DLD1 (cell line): ENCODE results near the gene CDK5RAP1.

Experiments used
- in situ Hi-C: cut with HindIII; loops from 2 replicates; pipeline ENCODE4 v1.10.0; 2017; ENCODE audit warnings: low sequenced_read_pairs

Gene CDK5RAP1

GRCh38 chr20:33337531-33338165 is 63.7 kb downstream of the CDK5RAP1 start:
- in situ Hi-C loops = no loop called here

- in situ Hi-C loops = no loop called here
These were observed 64.2 kb downstream of the CDK5RAP1 start for GRCh38 chr20:33337119-33337518.

- in situ Hi-C loops = no loop called here
These were observed 64.9 kb downstream of the CDK5RAP1 start for GRCh38 chr20:33336375-33336774.

- in situ Hi-C loops = no loop called here
These were observed 67.2 kb downstream of the CDK5RAP1 start for GRCh38 chr20:33334111-33334510.

- in situ Hi-C loops = no loop called here
These were observed 67.7 kb downstream of the CDK5RAP1 start for GRCh38 chr20:33333616-33334015.

GRCh38 chr20:33332905-33333456 is 68.3 kb downstream of the CDK5RAP1 start:
- in situ Hi-C loops = no loop called here

GRCh38 chr20:33328157-33329137 is 72.9 kb downstream of the CDK5RAP1 start:
- in situ Hi-C loops = no loop called here

- in situ Hi-C loops = no loop called here
These were observed 76.0 kb downstream of the CDK5RAP1 start for GRCh38 chr20:33325350-33325749.

- in situ Hi-C loops = no loop called here
These were observed 78.1 kb downstream of the CDK5RAP1 start for GRCh38 chr20:33323236-33323635.

GRCh38 chr20:33322456-33322855 is 78.9 kb downstream of the CDK5RAP1 start:
- in situ Hi-C loops = no loop called here

GRCh38 chr20:33320006-33320405 is 81.3 kb downstream of the CDK5RAP1 start:
- in situ Hi-C loops = no loop called here

GRCh38 chr20:33318096-33318429 is 83.3 kb downstream of the CDK5RAP1 start:
- in situ Hi-C loops = no loop called here

GRCh38 chr20:33317424-33318095 is 83.8 kb downstream of the CDK5RAP1 start:
- in situ Hi-C loops = no loop called here

GRCh38 chr20:33316958-33317357 is 84.4 kb downstream of the CDK5RAP1 start:
- in situ Hi-C loops = no loop called here

GRCh38 chr20:33316343-33316742 is 85.0 kb downstream of the CDK5RAP1 start:
- in situ Hi-C loops = no loop called here

- in situ Hi-C loops = no loop called here
These were observed 87.5 kb downstream of the CDK5RAP1 start for GRCh38 chr20:33313686-33314314.

GRCh38 chr20:33312583-33312982 is 88.7 kb downstream of the CDK5RAP1 start:
- in situ Hi-C loops = no loop called here

GRCh38 chr20:33311996-33312395 is 89.3 kb downstream of the CDK5RAP1 start:
- in situ Hi-C loops = no loop called here

GRCh38 chr20:33311011-33311410 is 90.3 kb downstream of the CDK5RAP1 start:
- in situ Hi-C loops = no loop called here

GRCh38 chr20:33310327-33310899 is 90.9 kb downstream of the CDK5RAP1 start:
- in situ Hi-C loops = no loop called here
